Measurements from ENCODE around the gene EOMES. TPM values are rescaled to one million over a fixed set of nuclear protein-coding genes. Genes with fewer than 3 reads are reported as not detected.
A peak's percentile ranks its signal among the peaks of the same experiment; 100 is the strongest.

The EOMES gene
- total RNA-seq, 4 donors from 2014 or later: 0.40 TPM; not detected in 3

DNA sequence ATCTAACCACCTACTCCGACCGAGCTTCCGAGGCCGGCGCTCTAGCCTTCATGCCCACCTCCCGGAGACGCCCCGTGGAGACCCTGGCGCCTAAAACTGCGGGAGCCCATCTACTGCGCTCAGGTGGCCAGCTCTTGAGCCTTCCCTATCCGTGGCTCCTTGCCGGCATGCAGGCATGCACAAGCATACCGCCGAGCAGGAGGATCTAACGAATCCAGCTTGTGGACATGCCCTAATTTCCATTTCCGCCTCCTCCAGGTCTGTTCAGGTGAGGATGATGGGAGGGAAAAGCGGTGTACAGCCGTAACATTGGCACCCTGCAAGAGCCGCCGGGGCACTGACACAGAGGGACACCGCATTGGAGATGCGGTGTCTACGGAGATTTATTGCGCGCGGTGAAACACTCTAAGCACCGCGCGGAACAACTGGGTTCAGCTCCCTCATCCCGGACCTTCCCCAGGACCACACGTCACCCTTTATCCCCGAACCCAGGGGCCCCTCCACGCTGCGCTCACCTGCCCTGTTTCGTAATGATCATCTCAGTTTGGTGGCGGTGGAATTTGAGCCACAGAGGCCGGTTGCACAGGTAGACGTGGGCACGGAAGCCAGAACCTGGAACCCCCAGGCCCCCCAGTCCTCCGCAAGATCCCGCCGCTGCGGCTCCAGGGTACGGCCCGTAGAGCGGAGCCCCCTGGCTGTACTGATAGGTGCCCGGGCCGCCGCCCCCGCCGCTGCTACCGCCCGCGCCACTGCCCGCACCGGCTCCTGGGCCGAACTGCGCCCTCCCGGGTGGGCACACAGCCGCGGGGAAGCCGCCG, 1.0 kb downstream of the EOMES start:
- no peaks in the 10 kb centered on the region for H3K9me3 ChIP-seq
- H3K4me1 ChIP-seq: peaks cover 9 to 20% of the 10 kb centered on the region in 2 donors
- peaks cover 8% of the 10 kb centered on the region for H3K27me3 ChIP-seq
- intact Hi-C loops (cut with DNase I): no loop called here
- no peak for TF ChIP-seq POLR2A (IDR thresholded peaks at IDR 0.05)
- TF ChIP-seq, protein P1, sequence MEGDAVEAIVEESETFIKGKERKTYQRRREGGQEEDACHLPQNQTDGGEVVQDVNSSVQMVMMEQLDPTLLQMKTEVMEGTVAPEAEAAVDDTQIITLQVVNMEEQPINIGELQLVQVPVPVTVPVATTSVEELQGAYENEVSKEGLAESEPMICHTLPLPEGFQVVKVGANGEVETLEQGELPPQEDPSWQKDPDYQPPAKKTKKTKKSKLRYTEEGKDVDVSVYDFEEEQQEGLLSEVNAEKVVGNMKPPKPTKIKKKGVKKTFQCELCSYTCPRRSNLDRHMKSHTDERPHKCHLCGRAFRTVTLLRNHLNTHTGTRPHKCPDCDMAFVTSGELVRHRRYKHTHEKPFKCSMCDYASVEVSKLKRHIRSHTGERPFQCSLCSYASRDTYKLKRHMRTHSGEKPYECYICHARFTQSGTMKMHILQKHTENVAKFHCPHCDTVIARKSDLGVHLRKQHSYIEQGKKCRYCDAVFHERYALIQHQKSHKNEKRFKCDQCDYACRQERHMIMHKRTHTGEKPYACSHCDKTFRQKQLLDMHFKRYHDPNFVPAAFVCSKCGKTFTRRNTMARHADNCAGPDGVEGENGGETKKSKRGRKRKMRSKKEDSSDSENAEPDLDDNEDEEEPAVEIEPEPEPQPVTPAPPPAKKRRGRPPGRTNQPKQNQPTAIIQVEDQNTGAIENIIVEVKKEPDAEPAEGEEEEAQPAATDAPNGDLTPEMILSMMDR (IDR thresholded peaks at IDR 0.05): no peak
- H3K4me3 ChIP-seq (replicated peaks in 1 of 3): peak overlapping the region in 1 of 3 donors; percentile 19
- 1 to 2% methylated on average over 18 to 32 of the region's 64 CpGs for WGBS, 2 donors
- DNase-seq: no peak
- no peaks in the 10 kb centered on the region for H3K36me3 ChIP-seq
- H3K27ac ChIP-seq: no peak overlapping the region

DNA sequence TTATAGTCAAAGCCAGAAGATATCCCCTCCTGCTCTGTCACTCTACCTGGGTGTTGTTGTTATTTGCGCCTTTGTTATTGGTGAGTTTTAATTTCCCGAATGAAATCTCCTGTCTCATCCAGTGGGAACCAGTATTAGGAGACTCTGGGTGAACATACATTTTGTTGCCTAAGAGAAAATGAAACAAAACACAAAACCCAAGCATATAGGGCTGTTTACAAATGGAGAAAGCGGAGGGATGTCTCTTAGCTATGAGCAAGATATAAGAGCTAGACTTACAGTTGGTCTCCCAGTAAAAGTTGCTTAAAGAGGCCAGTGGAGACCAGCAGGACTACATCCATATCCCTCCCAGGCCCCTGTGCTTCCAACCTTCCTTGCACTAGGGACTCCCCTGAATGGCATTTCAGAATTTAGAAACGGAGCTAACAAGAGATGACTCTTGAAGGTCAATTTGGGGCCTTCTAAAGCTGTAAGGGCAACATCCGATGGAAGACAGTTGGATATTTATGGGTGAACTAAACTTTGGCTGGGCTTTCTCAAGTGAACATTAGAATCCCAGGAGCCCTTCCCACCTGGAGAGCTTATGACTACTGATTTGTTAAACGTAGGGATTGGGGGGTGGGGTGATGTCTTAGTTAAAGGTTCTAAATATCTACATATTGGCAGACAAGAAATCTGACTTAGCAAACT, 2.7 kb downstream of the EOMES start:
- Histone ChIP-seq H3K4me3 (replicated peaks in 1 of 3) (no peak overlapping the region), H3K27ac (no peak overlapping the region), H3K9me3 (no peaks in the 10 kb centered on the region), H3K4me1 (peaks cover 14 to 30% of the 10 kb centered on the region in 2 donors), H3K27me3 (peaks cover 8% of the 10 kb centered on the region), H3K36me3 (no peaks in the 10 kb centered on the region)
- DNase-seq: no peak
- 60 to 65% methylated on average over 6 of the region's 6 CpGs for WGBS, 2 donors
- intact Hi-C loops (cut with DNase I): no loop called here
- TF ChIP-seq POLR2A (IDR thresholded peaks at IDR 0.05): no peak
- TF ChIP-seq, protein P1 (IDR thresholded peaks at IDR 0.05): no peak

DNA sequence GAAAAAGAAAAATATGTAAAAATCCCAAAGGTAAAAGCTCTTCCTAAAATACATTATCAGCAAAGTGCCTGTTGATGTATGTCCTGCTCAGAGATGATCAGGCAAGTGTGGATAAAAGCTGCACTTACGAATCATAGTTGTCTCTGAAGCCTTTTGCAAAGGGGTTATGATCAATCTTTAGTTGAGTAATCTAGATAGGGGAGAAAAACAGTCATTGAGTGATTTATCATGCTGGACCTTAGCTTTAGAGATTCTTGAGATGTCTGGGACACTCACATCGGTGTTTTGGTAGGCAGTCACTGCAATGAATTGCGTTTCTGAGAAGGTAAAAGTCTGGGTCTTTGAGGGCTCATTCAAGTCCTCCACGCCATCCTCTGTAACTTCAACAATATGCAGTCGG, 3.7 kb downstream of the EOMES start:
- intact Hi-C loops (cut with DNase I): no loop called here
- no peak overlapping the region for H3K27ac ChIP-seq

DNA sequence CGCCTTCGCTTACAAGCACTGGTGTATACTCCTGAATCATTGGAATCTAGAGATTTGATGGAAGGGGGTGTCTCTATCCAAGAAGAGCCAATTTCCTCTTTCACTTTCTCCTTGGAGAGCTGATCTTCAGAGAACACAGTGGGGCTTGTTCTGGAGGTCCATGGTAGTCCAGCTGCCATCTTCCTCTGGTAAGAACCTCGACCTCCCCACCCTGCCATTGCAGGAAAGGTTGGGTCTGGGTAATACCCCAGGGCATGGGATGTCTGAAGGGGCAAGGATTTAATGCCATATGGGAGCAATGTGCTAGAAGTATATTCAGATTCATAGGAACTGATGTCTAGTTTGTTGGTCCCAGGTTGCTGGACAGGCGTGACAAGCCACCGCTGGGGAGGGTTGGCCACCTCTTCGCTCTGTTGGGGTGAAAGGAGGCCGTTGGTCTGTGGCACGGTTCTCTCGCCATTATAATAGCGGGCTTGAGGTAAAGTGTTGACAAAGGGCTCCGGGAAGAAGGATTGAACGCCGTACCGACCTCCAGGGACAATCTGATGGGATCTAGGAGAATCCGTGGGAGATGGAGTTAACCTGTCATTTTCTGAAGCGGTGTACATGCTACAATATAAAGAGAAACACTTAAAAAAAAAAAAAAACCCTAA, 4.8 kb downstream of the EOMES start:
- no peak for TF ChIP-seq POLR2A (IDR thresholded peaks at IDR 0.05)
- TF ChIP-seq, protein P1 (IDR thresholded peaks at IDR 0.05): no peak
- intact Hi-C loops (cut with DNase I): no loop called here
- peaks cover 18 to 33% of the 10 kb centered on the region in 2 donors for H3K4me1 ChIP-seq
- no peak overlapping the region for H3K27ac ChIP-seq
- no peaks in the 10 kb centered on the region for H3K36me3 ChIP-seq
- no peak for DNase-seq
- H3K4me3 ChIP-seq (replicated peaks in 1 of 3): no peak overlapping the region
- no peaks in the 10 kb centered on the region for H3K9me3 ChIP-seq
- WGBS, 2 donors: 69 to 75% methylated on average over 16 of the region's 16 CpGs
- peaks cover 11% of the 10 kb centered on the region for H3K27me3 ChIP-seq

More for the DNA sequence above, 3.7 kb downstream of the EOMES start:
- 47 to 54% methylated on average over 5 of the region's 5 CpGs for WGBS, 2 donors
- Histone ChIP-seq H3K36me3 (no peaks in the 10 kb centered on the region), H3K4me1 (peaks cover 18 to 37% of the 10 kb centered on the region in 2 donors), H3K4me3 (replicated peaks in 1 of 3) (no peak overlapping the region), H3K9me3 (no peaks in the 10 kb centered on the region), H3K27me3 (peaks cover 13% of the 10 kb centered on the region)
- TF ChIP-seq POLR2A (IDR thresholded peaks at IDR 0.05): no peak
- TF ChIP-seq, protein P1 (IDR thresholded peaks at IDR 0.05): no peak
- DNase-seq: no peak
